Upper lobe of right lung (tissue), 1 donor: Measurements from ENCODE around the gene COL5A1. TPM values are rescaled to one million over a fixed set of nuclear protein-coding genes. Genes with fewer than 3 reads are reported as not detected.
"Not testable (repeated sequence)": the region's sequence is repeated elsewhere in the genome, so short reads cannot be mapped to it uniquely, and the experiment has no call there.

Experiments used
- ATAC-seq: fragments of 200-7000 bp; cut with Tn5 transposase; one replicate; pipeline ENCODE4 v1.9.1; 2020; ENCODE audit warnings: mild to moderate bottlenecking, moderate library complexity
- DNase-seq: peaks from one replicate; pipeline ENCODE4 v3.0.0-alpha.2; 2020
- H3K27ac ChIP-seq: fragments of 200-600 bp; one replicate; pipeline ENCODE4 v1.8.0; 2022
- H3K27me3 ChIP-seq: fragments of 200-600 bp; one replicate; pipeline ENCODE4 v1.8.0; 2022; ENCODE audit warnings: mild to moderate bottlenecking
- H3K36me3 ChIP-seq: fragments of 200-600 bp; one replicate; pipeline ENCODE4 v1.8.0; 2022
- H3K4me1 ChIP-seq: fragments of 200-600 bp; one replicate; pipeline ENCODE4 v1.8.0; 2022
- H3K4me3 ChIP-seq: fragments of 200-600 bp; one replicate; pipeline ENCODE4 v1.8.0; 2022; ENCODE audit warnings: mild to moderate bottlenecking
- H3K9me3 ChIP-seq: fragments of 200-600 bp; one replicate; pipeline ENCODE4 v1.8.0; 2022
- CTCF ChIP-seq: fragments of 200-600 bp; IDR thresholded peaks from one replicate; pipeline ENCODE4 v1.8.0; 2022; ENCODE audit warnings: antibody characterized with exemption
- intact Hi-C: fragments of 100-400 bp; cut with DNase I; formaldehyde crosslinking; loops from one replicate; pipeline ENCODE4 v1.11.0; 2022
- total RNA-seq: library from RNA; stranded (reverse); fragmentation: NEBNext Ultra II Directional; extraction: Animal tissue kit (Norgen Biotek cat#: 25700); gene quantifications from one replicate; pipeline ENCODE4 v1.2.1, GENCODE V29; 2021
- donor health status: DM: no; HTN: yes; CAD: no; lungs with severe emphysema.

Gene COL5A1
- total RNA-seq, 1 donor from 2014 or later, result 37.8 TPM

DNA sequence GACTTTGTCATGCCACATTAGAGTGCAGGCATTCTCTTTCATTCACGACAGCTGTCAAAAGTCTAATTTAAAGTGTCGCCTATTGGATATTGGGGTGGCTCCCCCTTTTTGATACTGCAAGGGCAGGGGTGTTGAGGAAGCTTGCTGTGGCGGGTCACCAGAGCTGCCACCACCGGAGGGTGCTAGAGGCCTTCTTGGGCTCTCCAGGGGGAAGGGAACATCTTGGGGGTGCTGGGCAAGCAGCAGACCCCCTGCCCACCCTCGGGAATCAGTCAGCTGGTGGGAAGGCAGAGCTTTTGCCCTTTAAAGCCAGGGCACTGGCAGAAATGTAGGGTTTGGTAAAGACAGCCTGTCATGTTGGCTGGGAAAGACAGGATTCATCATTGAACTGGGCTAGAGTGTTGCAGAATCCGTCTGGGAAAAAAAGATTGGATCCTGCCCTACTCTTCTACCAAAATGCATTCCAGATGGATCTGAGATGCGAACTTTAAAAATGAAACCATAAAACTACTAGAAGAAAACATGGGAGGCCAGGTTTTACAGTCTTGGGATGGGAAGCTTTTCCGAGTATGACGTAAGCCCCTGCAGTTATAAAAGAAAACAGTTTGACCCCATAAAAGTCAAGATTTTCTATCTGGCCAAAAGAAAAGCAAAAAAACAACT, 22.3 kb downstream of the COL5A1 start:
- Histone ChIP-seq H3K4me1 (peaks cover 11% of the 10 kb centered on the region), H3K4me3 (no peak overlapping the region), H3K27me3 (no peaks in the 10 kb centered on the region), H3K36me3 (no peaks in the 10 kb centered on the region), H3K27ac (no peak overlapping the region), H3K9me3 (no peaks in the 10 kb centered on the region)
- intact Hi-C loops, result no loop called here
- ATAC-seq, result no peak
- peak; percentile 40 for DNase-seq
- no peak for TF ChIP-seq CTCF

- no peaks in the 10 kb centered on the region for H3K9me3 ChIP-seq
- TF ChIP-seq CTCF, result no peak
- intact Hi-C loops, result no loop called here
- no peak overlapping the region for H3K4me3 ChIP-seq
- DNase-seq (no peak), ATAC-seq (no peak)
- H3K27me3 ChIP-seq, result no peaks in the 10 kb centered on the region
- H3K27ac ChIP-seq, result no peak overlapping the region
- no peaks in the 10 kb centered on the region for H3K36me3 ChIP-seq
- H3K4me1 ChIP-seq, result peaks cover 9% of the 10 kb centered on the region
These were observed 22.8 kb downstream of the COL5A1 start for GRCh38 chr9:134664446-134664845.

DNA sequence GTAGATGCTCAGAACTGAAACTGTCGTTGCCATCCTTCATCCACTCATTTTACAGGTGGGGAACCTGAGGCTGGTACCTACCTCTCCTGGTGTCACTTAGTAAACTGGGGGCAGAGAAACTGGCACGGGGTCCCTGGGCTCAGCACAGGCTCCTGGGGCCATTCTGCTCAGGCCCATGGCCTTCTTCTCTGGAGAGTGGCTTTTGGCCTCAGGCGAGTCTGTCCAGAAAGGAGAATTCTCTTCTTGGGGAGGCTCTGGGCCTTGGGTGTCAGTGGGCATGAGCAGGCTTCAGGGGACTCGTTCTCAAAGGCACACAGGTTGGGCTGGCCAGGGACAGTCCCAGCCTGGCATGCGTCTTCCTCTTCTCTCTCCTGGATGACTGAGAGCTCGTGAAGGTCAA, 24.6 kb downstream of the COL5A1 start:
- no peak for ATAC-seq
- peaks cover 16% of the 10 kb centered on the region for H3K4me1 ChIP-seq
- no peak overlapping the region for H3K27ac ChIP-seq

GRCh38 chr9:134666831-134667230, 25.2 kb downstream of the COL5A1 start:
- Histone ChIP-seq H3K27me3 (no peaks in the 10 kb centered on the region), H3K4me3 (no peak overlapping the region), H3K9me3 (no peaks in the 10 kb centered on the region), H3K27ac (no peak overlapping the region), H3K4me1 (peaks cover 22% of the 10 kb centered on the region), H3K36me3 (no peaks in the 10 kb centered on the region)
- no peak for TF ChIP-seq CTCF
- ATAC-seq (no peak), DNase-seq (no peak)
- intact Hi-C loops, result no loop called here

More for the DNA sequence above, 24.6 kb downstream of the COL5A1 start:
- H3K9me3 ChIP-seq, result no peaks in the 10 kb centered on the region
- H3K27me3 ChIP-seq, result no peaks in the 10 kb centered on the region
- intact Hi-C loops, result no loop called here
- H3K36me3 ChIP-seq, result no peaks in the 10 kb centered on the region
- peak; percentile 30 for DNase-seq
- H3K4me3 ChIP-seq, result no peak overlapping the region
- no peak for TF ChIP-seq CTCF

GRCh38 chr9:134668977-134669376, 27.4 kb downstream of the COL5A1 start:
- H3K4me3 ChIP-seq, ATAC-seq, H3K27ac ChIP-seq, H3K36me3 ChIP-seq, H3K27me3 ChIP-seq, DNase-seq, intact Hi-C loops, H3K9me3 ChIP-seq: not testable (repeated sequence)
- H3K4me1 ChIP-seq, result peaks cover 19% of the 10 kb centered on the region

- TF ChIP-seq CTCF, result no peak
These were observed 27.9 kb downstream of the COL5A1 start for GRCh38 chr9:134669399-134669955.

More at GRCh38 chr9:134669399-134669955, 27.9 kb downstream of the COL5A1 start:
- ATAC-seq (no peak), DNase-seq (no peak)
- H3K36me3 ChIP-seq, result no peaks in the 10 kb centered on the region
- no peaks in the 10 kb centered on the region for H3K27me3 ChIP-seq
- H3K4me3 ChIP-seq, result no peak overlapping the region
- H3K4me1 ChIP-seq, result peaks cover 19% of the 10 kb centered on the region
- intact Hi-C loops, result no loop called here
- no peaks in the 10 kb centered on the region for H3K9me3 ChIP-seq
- H3K27ac ChIP-seq, result no peak overlapping the region
